Cortex of kidney (tissue), 1 donor: ENCODE data around the gene OR2H2.

Source experiments
- DNase-seq: peaks from one replicate; lab custom pipeline; 2025; lab: John Stamatoyannopoulos, UW

Gene OR2H2

GRCh38 chr6:29593199-29593855 is 8.4 kb downstream of the OR2H2 start:
- DNase-seq, result no peak

GRCh38 chr6:29596381-29596900 is 11.5 kb downstream of the OR2H2 start:
- DNase-seq, result no peak

- DNase-seq, result no peak
Observed at GRCh38 chr6:29597184-29597583, 12.3 kb downstream of the OR2H2 start.

- DNase-seq, result no peak
Observed at GRCh38 chr6:29598172-29598747, 13.3 kb downstream of the OR2H2 start.

GRCh38 chr6:29602564-29603361 is 17.8 kb downstream of the OR2H2 start:
- no peak for DNase-seq

- no peak for DNase-seq
Observed at GRCh38 chr6:29603456-29603855, 18.5 kb downstream of the OR2H2 start.

- no peak for DNase-seq
Observed at GRCh38 chr6:29603930-29604329, 19.0 kb downstream of the OR2H2 start.

- DNase-seq, result no peak
Observed at GRCh38 chr6:29608131-29608530, 23.2 kb downstream of the OR2H2 start.

GRCh38 chr6:29610540-29610939 is 25.6 kb downstream of the OR2H2 start:
- no peak for DNase-seq

- DNase-seq, result no peak
Observed at GRCh38 chr6:29611426-29611825, 26.5 kb downstream of the OR2H2 start.

GRCh38 chr6:29617782-29618554 is 33.0 kb downstream of the OR2H2 start:
- no peak for DNase-seq

- no peak for DNase-seq
Observed at GRCh38 chr6:29619578-29620160, 34.7 kb downstream of the OR2H2 start.

GRCh38 chr6:29620630-29621029 is 35.7 kb downstream of the OR2H2 start:
- DNase-seq, result no peak

GRCh38 chr6:29624520-29624961 is 39.6 kb downstream of the OR2H2 start:
- no peak for DNase-seq

- no peak for DNase-seq
Observed at GRCh38 chr6:29625337-29625930, 40.5 kb downstream of the OR2H2 start.

GRCh38 chr6:29626948-29627754 is 42.2 kb downstream of the OR2H2 start:
- no peak for DNase-seq

GRCh38 chr6:29627755-29628418 is 43.0 kb downstream of the OR2H2 start:
- no peak for DNase-seq

GRCh38 chr6:29628419-29629281 is 43.7 kb downstream of the OR2H2 start:
- no peak for DNase-seq

- DNase-seq, result no peak
Observed at GRCh38 chr6:29629571-29629970, 44.6 kb downstream of the OR2H2 start.
